ENCODE measurements around the gene FBXO24.

The FBXO24 gene

DNA sequence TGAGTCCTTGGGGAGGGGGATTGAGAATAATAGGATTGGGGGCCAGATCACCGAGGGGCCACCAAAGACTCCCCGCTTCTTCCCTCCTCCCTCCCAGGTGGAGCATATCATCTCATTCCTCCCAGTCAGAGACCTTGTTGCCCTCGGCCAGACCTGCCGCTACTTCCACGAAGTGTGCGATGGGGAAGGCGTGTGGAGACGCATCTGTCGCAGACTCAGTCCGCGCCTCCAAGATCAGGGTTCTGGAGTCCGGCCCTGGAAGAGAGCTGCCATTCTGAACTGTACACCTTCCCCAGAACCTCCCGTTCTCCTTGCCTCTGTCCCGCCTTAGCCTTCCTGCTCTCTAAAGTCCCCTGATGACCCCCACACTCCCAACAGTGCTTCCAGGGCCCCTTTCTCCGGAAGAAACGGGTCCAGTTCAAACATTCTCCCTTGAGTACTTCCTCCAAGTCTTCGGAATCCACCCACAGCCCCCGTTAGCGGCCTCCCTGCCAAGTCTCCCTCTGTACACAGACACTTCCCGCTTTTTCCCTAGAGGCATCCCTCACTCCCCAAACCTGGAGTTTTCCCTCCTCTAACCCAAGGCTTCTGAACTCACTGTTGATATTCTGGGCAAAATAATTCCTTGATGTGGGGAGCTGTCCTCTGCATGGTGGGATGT is 4.1 kb downstream of the FBXO24 start:
- no peak for DNase-seq (ENCODE audit: low spot score)

DNA sequence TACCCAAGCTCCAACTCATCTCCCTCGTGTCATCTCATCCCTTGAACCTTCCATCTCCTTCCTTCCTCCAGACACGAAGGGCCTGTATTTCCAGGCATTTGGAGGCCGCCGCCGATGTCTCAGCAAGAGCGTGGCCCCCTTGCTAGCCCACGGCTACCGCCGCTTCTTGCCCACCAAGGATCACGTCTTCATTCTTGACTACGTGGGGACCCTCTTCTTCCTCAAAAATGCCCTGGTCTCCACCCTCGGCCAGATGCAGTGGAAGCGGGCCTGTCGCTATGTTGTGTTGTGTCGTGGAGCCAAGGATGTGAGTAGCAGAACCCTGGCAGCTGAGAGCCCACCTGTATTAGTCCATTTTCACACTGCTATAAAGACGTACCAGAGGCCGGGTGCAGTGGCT is 5.5 kb downstream of the FBXO24 start:
- no peak for DNase-seq (ENCODE audit: low spot score)

DNA sequence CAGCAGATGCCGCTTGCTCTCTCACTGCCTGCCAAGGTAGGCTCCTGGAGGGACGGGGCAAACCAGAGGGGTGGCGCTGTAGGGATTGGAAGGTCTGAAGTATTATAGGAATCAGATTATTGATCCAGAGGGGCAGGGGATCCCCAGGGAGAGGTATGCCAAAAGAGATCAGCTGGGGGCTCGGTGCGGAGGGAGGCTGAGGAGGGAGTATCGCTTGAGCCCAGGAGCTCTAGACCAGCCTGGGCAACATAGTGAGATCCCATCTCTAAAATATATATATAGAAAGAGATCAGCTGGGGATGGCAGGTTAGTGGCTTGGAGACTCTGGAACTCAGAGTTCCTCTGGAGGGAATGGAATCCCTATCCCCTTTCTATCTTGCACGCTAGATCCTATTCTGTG is 9.1 kb downstream of the FBXO24 start:
- no peak for DNase-seq (ENCODE audit: low spot score)

DNA sequence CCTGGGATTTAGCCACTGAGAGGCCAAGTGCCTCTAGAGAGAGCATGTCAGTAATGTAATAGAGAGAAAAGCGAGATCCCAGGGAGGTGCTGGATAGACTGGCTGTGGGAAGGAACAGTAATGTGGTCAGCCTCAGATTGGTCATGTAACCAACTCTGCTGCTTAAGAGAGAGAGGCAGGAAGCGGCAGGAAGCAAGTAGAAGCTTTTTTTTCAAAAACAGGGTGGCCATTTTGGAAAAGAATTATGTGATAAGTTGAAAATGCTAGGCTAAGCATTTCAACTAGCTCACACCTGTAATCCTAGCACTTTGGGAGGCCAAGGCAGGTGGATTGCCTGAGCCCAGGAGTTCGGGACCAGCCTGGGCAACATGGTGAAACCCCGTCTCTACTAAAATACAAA is 12.3 kb downstream of the FBXO24 start:
- DNase-seq (ENCODE audit: low spot score), result no peak

DNA sequence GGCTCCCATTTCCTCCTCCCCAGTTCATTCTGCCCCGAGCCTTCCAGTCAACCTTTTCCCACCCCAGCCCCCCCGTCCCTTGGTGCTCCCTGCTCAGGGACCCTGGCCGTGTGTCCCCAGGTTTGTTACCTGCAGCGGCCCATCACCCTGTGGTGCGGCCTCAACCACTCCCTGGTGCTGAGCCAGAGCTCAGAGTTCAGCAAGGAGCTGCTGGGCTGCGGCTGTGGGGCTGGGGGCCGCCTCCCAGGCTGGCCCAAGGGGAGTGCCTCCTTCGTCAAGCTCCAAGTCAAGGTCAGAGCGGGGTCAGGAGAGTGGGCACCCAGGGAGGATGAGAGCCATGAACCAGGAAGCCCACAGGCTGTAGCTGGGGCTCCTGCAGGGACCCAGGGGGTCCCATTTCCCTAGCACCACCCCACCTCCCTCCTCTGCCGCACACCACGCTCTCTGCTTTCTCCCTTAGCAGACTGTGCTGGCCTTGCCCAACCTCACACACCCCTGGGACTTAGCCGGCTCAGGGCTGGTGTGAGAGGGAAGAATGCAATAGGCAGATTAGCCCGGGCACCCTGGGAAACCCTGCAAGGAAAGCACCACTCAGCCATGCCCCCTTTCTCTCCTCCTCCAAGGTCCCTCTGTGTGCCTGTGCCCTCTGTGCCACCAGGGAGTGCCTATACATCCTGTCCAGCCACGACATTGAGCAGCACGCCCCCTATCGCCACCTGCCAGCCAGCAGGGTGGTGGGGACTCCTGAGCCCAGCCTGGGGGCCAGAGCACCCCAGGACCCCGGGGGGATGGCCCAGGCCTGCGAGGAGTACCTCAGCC is 14.0 kb downstream of the FBXO24 start:
- no peak for DNase-seq (ENCODE audit: low spot score)

DNA sequence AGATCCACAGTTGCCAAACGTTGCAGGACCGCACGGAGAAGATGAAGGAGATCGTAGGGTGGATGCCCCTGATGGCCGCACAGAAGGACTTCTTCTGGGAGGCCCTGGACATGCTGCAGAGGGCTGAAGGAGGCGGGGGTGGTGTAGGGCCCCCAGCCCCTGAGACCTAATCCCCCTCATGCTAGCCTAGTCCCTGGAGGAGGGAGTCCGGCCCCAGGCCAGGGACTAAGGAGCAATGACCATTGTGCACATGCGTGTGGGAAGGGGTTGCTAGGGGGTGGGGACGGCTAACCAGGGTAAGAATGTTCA is 14.6 kb downstream of the FBXO24 start:
- no peak for DNase-seq (ENCODE audit: low spot score)

DNA sequence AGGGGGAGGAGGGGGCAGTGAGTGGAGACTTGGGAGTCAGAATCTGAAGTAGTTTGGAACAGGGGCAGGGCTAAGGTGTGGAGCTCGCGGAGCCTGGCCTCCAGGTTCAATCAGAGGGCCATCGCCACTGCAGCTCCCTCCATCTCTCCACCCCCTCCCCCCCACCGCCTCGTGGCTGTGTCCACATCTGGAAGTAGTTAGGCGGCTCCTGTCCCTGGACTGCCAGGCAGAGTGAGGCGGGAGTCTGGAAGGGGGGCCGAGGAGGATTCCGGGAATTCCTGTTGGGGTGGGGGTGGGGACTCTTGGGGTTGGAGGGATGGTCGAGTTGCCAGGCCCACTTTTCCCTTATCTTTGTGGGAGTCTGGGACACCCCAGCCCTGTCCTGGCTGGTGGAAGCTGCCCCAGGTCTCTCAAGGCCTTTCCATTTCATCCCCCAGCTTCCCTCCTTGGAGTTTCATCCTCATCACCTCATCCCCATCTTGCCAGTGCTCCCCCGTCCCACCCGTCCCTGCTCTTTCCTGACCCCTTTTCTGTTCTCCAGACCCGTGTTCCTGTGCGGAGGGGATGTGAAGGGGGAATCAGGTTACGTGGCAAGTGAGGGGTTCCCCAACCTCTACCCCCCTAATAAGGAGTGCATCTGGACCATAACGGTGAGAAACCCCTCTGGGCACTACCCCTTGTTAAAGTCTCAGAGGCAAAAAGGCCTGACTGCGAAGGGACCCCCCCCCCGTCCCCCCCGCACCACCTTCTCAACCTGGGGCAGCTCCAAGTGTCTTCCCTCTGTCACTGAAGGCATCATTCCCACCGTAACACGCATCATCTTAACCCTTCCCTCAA is 17.0 kb downstream of the FBXO24 start:
- no peak for DNase-seq (ENCODE audit: low spot score)

DNA sequence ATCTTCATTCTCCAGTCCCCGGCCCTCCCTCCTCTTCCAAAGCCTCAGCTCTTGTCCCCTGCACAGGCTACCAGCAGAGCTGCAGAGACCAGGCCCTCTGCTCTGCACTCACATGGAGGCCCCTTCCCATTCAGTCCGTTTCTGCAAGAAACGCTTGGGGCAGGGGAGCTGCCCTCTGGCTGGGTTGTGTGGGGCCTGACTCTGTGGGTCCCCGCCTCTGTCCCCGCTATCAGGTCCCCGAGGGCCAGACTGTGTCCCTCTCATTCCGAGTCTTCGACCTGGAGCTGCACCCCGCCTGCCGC is 17.5 kb downstream of the FBXO24 start:
- no peak for DNase-seq (ENCODE audit: low spot score)

DNA sequence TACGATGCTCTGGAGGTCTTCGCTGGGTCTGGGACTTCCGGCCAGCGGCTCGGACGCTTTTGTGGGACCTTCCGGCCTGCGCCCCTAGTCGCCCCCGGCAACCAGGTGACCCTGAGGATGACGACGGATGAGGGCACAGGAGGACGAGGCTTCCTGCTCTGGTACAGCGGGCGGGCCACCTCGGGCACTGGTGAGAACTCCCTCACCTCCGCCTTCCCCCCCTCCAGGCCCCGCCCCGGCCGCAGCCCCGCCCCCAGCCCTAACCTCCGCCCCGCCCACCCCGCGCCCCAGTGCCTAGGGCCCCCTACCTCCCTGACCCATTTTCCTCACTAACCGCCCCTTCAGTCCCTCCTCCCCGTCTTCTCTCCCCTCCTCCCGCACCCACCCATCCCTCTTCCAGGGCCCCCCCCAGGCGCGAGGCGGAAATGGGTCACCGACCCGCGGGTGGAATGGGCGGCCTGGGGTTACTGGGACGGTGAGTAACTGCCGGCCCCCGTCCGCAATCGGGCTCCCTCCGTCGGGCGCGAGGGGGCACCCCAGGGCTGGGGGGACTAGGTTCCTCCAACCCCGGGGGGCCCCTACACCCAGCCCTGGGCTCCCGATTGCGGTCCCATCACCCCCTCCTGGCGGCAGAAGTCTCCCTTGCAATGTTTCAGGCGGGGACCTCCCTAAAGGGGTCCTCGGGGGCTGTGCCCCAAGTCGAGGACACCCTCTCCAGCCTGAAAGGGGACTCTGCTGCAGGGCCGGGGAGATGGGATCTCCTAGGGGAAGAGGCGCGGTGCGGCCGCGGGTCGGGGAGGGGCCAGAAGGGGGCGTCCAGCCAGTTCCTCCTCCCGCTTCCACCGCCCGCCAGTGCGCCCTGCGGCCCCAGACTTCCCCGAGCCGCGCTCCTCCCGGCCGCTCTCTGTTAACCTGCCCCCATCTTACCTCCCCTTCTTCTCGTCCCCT is 18.2 kb downstream of the FBXO24 start:
- DNase-seq (ENCODE audit: low spot score), result peak; percentile 55

DNA sequence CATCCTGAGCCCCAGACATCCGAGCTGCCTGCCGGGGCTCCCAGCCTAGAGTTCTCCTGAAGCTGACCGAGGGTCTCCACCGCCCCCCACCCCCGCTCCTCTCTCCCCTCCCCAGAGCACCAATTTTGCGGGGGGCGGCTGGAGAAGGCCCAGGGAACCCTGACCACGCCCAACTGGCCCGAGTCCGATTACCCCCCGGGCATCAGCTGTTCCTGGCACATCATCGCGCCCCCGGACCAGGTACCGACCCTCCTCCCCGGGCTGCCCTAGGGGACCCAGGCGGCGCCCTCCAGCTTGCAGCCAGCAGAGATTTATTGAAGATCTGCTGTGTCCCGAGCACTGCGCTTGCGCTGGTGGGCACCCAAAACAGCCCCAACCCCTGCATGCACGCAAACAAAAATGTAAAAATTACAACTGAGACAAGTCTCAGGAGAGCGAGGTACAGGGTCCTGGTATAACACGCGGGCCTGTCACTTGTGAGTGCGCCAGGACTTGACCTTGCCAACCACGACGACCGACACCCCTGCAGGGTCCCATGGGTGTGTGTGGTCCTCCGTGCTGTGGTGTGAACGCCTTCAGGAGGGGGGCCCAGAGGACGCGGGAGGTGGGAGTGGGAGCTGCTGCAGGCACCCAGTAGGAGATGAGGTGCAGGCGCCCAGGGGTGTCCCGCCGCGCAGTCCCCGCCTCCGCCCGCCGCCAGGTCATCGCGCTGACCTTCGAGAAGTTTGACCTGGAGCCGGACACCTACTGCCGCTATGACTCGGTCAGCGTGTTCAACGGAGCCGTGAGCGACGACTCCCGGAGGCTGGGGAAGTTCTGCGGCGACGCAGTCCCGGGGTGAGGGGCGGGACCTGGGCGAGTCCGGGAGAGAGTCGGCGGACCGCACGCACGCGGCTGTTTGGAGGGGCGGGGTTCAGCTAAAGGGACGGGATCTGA is 19.1 kb downstream of the FBXO24 start:
- no peak for DNase-seq (ENCODE audit: low spot score)

DNA sequence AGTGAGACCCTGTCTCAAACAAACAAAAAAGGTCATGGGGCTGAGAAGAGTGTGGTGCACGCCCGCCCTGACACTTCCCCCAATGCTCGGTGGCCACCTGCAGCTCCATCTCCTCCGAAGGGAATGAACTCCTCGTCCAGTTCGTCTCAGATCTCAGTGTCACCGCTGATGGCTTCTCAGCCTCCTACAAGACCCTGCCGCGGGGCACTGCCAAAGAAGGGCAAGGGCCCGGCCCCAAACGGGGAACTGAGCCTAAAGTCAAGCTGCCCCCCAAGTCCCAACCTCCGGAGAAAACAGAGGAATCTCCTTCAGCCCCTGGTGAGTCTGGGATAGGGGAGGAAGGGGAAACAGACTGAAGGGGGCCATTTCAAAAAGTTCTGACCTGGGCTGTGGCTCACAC is 20.2 kb downstream of the FBXO24 start:
- no peak for DNase-seq (ENCODE audit: low spot score)

DNA sequence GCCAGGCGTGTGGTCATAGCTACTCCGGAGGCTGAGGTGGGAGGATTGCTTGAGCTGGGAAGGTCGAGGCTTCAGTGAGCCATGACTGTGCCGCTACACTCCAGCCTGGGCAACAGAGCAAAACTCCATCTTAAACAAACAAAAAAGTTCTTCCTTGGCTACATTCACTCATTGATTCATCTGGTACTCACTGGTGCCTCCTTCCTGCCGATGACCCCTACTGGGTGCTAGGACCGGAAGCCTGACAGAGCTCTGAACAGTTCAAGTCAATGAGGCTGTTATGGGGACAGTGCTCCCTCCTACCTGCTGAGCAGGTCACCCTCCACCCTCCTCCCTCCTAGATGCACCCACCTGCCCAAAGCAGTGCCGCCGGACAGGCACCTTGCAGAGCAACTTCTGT is 21.0 kb downstream of the FBXO24 start:
- no peak for DNase-seq (ENCODE audit: low spot score)

DNA sequence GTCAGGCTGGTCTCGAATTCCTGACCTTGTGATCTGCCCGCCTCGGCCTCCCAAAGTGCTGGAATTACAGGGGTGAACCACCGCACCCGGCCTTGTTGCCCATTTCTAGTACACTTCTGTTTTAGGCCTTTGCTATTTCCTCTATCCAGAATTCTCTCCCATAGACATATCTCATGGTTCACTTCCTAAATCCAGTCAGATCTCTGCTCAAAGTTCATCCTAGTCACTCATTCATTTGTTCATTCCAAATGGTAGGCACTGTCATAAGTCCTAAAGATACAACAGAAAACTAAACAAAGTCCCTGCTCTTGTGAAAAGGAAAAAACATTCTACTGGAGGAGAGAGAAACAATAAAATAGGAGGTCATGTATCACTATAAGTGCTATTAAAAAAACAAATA is 23.8 kb downstream of the FBXO24 start:
- DNase-seq (ENCODE audit: low spot score), result no peak

DNA sequence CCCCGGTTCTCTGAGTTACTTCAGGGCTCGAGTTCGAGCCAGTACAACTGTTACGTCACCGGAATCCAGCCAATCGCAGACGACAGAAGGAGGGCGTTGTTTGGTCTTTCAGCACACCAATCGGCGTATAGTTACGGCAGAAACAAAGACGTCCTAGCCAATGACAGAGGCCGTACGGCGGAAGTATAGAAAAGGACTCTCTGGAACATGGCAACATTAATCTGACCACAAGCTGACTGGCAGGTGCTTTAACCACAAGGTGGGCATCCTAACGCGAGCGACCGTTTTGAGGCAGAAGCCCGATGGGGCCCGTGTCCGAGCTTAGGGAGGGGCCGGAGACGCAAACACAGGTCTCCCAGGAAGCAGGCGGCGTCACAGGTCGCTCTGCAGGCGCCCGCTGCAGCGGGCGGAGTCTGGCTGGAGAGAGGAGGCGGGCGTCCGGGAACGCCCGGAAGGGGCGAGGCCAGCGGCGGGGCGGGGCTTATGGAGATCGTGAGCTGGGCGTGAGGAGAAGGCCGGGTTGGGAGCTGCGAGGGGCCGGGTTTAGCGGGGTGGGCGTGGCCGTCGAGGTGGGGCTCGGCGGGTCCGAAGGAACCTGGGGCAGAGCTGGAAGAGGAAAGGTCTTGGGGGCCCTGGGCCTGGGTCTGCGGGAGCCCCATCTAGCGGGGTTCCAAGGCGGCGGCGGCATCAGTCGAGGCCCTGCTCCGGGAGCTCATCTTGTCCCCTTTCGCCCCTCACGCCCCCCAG is 26.0 kb downstream of the FBXO24 start, which contains the start of gene MOSPD3:
TSS of gene MOSPD3 (plus strand) at position 558 of the 747 bp plus-strand sequence. CDS start 252 bp downstream, outside the sequence.
- DNase-seq (ENCODE audit: low spot score), result peak; percentile 99

DNA sequence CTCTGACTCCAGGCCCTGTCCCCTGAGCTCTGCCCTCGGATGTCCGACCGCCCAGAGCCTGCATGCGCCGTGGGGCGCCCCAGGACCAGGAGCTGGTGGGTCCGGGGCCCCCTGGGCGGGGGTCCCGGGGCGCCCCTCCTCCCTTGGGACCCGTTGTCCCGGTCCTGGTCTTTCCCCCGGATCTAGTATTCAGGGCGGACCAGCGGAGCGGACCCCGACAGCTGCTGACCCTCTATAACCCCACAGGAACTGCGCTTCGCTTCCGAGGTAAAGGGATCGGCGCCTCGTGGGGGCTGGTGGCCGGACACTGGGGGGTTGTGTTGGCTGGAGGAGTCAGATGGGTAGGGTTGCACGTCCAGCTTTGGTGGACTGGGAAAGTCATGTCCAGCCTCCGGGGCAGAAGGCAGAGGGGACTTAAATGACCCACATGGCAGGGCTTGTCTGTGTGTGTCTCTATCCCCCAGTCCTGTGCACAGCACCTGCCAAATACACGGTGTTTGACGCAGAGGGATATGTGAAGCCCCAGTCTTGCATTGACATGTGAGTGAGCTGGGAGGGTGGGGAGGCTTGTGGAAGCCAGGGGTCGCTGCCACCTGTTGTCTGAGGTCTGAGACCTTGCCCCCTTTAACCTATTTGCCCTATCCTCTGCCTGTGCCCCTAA is 26.7 kb downstream of the FBXO24 start:
- DNase-seq (ENCODE audit: low spot score), result no peak

DNA sequence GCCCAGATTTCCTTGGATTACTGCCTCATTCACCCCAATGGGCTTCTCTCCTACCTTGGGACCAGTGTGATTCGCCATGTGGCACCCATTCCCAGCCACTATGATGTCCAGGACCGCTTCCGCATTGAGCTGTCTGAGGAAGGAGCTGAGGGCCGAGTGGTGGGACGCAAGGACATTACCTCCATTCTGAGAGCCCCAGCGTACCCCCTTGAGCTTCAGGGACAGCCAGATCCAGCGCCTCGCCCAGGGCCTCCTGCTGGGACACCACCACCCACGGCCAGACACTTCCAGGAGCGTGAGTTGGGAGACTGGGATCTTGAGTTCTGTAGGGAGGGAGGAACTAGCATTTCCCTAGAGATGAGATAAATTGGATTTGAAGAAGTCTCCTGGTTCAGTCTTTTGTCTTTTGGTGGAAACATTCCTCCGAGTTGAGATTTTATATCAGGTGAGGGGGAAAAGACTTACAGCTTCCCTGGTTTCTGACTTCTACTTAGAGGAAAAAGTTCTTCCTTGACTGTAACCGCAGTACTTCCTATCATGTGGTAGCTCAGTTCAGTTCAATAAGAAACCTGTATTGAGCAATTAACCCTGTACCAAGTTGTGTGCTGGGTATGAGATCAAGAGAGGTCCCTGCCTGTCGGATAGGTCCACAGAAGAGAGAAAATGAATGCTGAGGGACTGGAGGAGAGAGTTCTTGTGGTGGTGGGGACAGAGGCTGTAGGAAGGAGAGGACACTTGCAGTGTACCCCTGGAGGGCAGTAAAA is 27.5 kb downstream of the FBXO24 start:
- DNase-seq (ENCODE audit: low spot score), result no peak

DNA sequence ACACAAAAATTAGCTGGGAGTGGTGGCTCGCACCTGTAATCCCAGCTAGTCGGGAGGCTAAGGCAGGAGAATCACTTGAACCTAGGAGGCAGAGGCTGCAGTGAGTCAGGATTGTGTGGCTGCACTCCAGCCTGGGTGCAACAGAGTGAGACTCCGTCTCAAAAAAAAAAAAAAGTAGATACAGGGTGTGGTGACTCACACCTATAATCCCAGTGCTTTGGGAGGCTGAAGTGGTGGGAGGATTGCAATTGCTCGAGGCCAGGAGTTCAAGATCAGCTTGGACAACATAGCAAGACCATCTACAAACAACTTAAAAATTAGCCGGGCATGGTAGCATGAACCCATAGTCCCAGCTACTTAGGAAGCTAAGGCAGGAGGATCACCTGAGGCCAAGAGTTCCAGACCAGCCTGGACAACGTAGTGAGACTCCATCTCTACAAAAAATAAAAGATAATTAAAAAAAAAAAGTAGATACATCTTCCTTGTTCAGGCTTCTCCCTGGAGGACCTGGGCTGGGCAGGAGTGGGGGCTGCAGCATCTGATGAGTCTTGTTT is 28.3 kb downstream of the FBXO24 start:
- no peak for DNase-seq (ENCODE audit: low spot score)

DNA sequence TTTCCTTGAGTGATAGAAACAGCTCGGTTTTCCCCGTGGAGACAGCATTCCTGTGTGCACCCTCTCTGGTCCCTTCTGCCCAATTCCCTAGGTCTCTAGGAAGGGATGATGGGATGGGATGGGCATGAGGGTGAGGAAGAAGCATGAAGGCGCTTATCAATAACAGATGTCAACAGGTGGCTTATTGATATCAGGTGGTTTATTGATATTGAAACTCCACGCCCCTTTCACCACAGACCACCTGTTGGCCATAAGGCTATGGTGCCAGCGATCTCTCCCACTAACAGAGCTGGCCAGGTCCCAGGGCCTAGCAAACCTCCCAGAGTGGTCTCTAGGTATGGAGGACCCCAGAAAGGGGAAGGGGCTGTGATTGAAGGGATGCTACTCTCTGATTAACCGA is 34.1 kb downstream of the FBXO24 start:
- no peak for DNase-seq (ENCODE audit: low spot score)

All from hematopoietic multipotent progenitor cell treated with erythropoietin and hydrocortisone succinate and interleukin-3 and kit ligand, for 17 days (in vitro differentiated cells).